Vagina (tissue), 2 donors: Measurements from ENCODE around the gene GDF3. TPM values are rescaled to one million over a fixed set of nuclear protein-coding genes. Genes with fewer than 3 reads are reported as not detected.

Experiments used
- DNase-seq, 2 donors: peaks; one replicate each; pipeline ENCODE4 v3.0.0-alpha.2; 2017; ENCODE audit errors: extremely low spot score in 2 of 2
- H3K27ac ChIP-seq: fragments of 200-600 bp; sonication (generic); one replicate; pipeline ENCODE4 v1.5.1; 2019
- H3K27me3 ChIP-seq: fragments of 200-600 bp; sonication (generic); one replicate; pipeline ENCODE4 v1.5.1; 2019
- H3K36me3 ChIP-seq, 2 donors: fragments of 200-600 bp; sonication (generic); one replicate each; pipeline ENCODE4 v1.5.1; 2017 to 2019
- H3K4me1 ChIP-seq: fragments of 200-600 bp; sonication (generic); one replicate; pipeline ENCODE4 v1.5.1; 2019
- H3K4me3 ChIP-seq, 2 donors: fragments of 200-600 bp; sonication (generic); 1 replicate in 1 of 2; 2 replicates in 1 of 2; pipeline ENCODE4 v1.5.1; 2016 to 2019
- H3K9me3 ChIP-seq: fragments of 200-600 bp; sonication (generic); one replicate; pipeline ENCODE4 v1.5.1; 2019
- CTCF ChIP-seq, 3 experiments: fragments of 450-650 bp in 2 of 3; fragments of 200-600 bp in 1 of 3; sonication (generic) in 1 of 3; IDR thresholded peaks; one replicate each; pipeline ENCODE4 v1.5.1; 2017 to 2019; ENCODE audit warnings: antibody characterized with exemption in 3 of 3, mild to moderate bottlenecking in 2 of 3, moderate library complexity in 2 of 3
- POLR2A ChIP-seq, 2 donors: fragments of 450-650 bp; IDR thresholded peaks; one replicate each; pipeline ENCODE4 v1.6.1; 2017; ENCODE audit warnings: antibody characterized with exemption in 2 of 2, mild to moderate bottlenecking in 2 of 2, moderate library complexity in 2 of 2
- POLR2AphosphoS5 ChIP-seq, 2 donors: sonication (generic); formaldehyde crosslinking; IDR thresholded peaks; one replicate each; pipeline ENCODE4 v1.9.0; 2017; ENCODE audit warnings: antibody characterized with exemption in 2 of 2, mild to moderate bottlenecking in 2 of 2, low read depth in 1 of 2; ENCODE audit not compliant: insufficient read depth in 1 of 2
- intact Hi-C: fragments of 100-400 bp; cut with DNase I; formaldehyde crosslinking; loops from one replicate; pipeline ENCODE4 v1.15.1; 2023
- total RNA-seq: library from RNA; depleted of rRNA; stranded (reverse); fragments of >200 nt; gene quantifications from one replicate; pipeline ENCODE4 v1.2.3, GENCODE V29; 2016

The GDF3 gene
- total RNA-seq, 1 donor from 2014 or later = not detected

GRCh38 chr12:7667125-7667524 is 28.4 kb downstream of the GDF3 start:
- TF ChIP-seq POLR2A (IDR thresholded peaks at IDR 0.05) (no peak), CTCF (IDR thresholded peaks at IDR 0.05) (no peak), POLR2AphosphoS5 (IDR thresholded peaks at IDR 0.05; ENCODE audit: insufficient read depth in 1 of 2, low read depth in 1 of 2) (no peak)
- Histone ChIP-seq H3K27me3 (no peaks in the 10 kb centered on the region), H3K36me3 (no peaks in the 10 kb centered on the region), H3K4me1 (no peaks in the 10 kb centered on the region), H3K4me3 (no peak overlapping the region), H3K27ac (no peak overlapping the region), H3K9me3 (no peaks in the 10 kb centered on the region)
- intact Hi-C loops = no loop called here
- DNase-seq = no peak

DNA sequence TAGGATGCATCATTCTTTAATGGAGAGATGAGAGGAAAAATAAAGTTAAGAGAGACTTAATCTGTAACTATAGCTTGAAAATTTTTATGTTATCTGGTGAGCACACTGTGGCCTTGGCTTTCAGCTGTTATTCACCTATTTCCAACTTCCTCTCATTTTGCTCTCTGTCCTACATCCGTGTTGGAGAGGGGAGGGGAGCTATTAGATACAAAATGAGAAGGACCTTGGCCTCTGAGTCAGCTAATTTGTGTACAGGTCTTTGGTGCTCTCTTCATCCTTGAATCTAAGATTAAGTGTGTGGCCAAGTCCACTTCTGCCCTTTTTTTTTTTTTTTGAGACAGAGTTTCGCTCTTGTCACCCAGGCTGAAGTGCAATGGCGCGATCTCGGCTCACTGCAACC is 29.0 kb downstream of the GDF3 start:
- DNase-seq = no peak
- Histone ChIP-seq H3K27me3 (no peaks in the 10 kb centered on the region), H3K4me3 (no peak overlapping the region), H3K36me3 (no peaks in the 10 kb centered on the region), H3K4me1 (no peaks in the 10 kb centered on the region), H3K27ac (no peak overlapping the region), H3K9me3 (no peaks in the 10 kb centered on the region)
- intact Hi-C loops = no loop called here
- no peak for TF ChIP-seq POLR2A (IDR thresholded peaks at IDR 0.05)
- no peak for TF ChIP-seq POLR2AphosphoS5 (IDR thresholded peaks at IDR 0.05; ENCODE audit: insufficient read depth in 1 of 2, low read depth in 1 of 2)
- TF ChIP-seq CTCF (IDR thresholded peaks at IDR 0.05) = no peak

GRCh38 chr12:7661741-7662140 is 33.8 kb downstream of the GDF3 start:
- no peaks in the 10 kb centered on the region for H3K36me3 ChIP-seq
- no peak overlapping the region for H3K4me3 ChIP-seq
- no peaks in the 10 kb centered on the region for H3K27me3 ChIP-seq
- H3K4me1 ChIP-seq = no peaks in the 10 kb centered on the region
- H3K27ac ChIP-seq = no peak overlapping the region
- H3K9me3 ChIP-seq = no peaks in the 10 kb centered on the region
- no peak for TF ChIP-seq POLR2A (IDR thresholded peaks at IDR 0.05)
- no peak for TF ChIP-seq CTCF (IDR thresholded peaks at IDR 0.05)
- TF ChIP-seq POLR2AphosphoS5 (IDR thresholded peaks at IDR 0.05; ENCODE audit: insufficient read depth in 1 of 2, low read depth in 1 of 2) = no peak
- intact Hi-C loops = no loop called here
- DNase-seq = no peak

GRCh38 chr12:7656121-7656520 is 39.5 kb downstream of the GDF3 start:
- no peak for DNase-seq
- no peak overlapping the region for H3K27ac ChIP-seq
- H3K4me3 ChIP-seq = no peak overlapping the region
- no peaks in the 10 kb centered on the region for H3K27me3 ChIP-seq
- H3K9me3 ChIP-seq = no peaks in the 10 kb centered on the region
- no peaks in the 10 kb centered on the region for H3K4me1 ChIP-seq
- H3K36me3 ChIP-seq = no peaks in the 10 kb centered on the region
- intact Hi-C loops = no loop called here
- no peak for TF ChIP-seq POLR2AphosphoS5 (IDR thresholded peaks at IDR 0.05; ENCODE audit: insufficient read depth in 1 of 2, low read depth in 1 of 2)
- TF ChIP-seq CTCF (IDR thresholded peaks at IDR 0.05) = no peak
- no peak for TF ChIP-seq POLR2A (IDR thresholded peaks at IDR 0.05)

- H3K4me3 ChIP-seq = no peak overlapping the region
- H3K9me3 ChIP-seq = no peaks in the 10 kb centered on the region
- no peaks in the 10 kb centered on the region for H3K36me3 ChIP-seq
- no peaks in the 10 kb centered on the region for H3K27me3 ChIP-seq
- DNase-seq = no peak
- no peaks in the 10 kb centered on the region for H3K4me1 ChIP-seq
- intact Hi-C loops = no loop called here
- no peak overlapping the region for H3K27ac ChIP-seq
- TF ChIP-seq CTCF (IDR thresholded peaks at IDR 0.05) (no peak), POLR2AphosphoS5 (IDR thresholded peaks at IDR 0.05; ENCODE audit: insufficient read depth in 1 of 2, low read depth in 1 of 2) (no peak), POLR2A (IDR thresholded peaks at IDR 0.05) (no peak)
Observed at GRCh38 chr12:7650091-7650490, 45.5 kb downstream of the GDF3 start.
